Lung (tissue), 12 donors: ENCODE results near the gene TNIP2. TPM values are rescaled to one million over a fixed set of nuclear protein-coding genes. Genes with fewer than 3 reads are reported as not detected.
A peak's percentile ranks its signal among the peaks of the same experiment; 100 is the strongest.

Experiments
- ATAC-seq: fragments of 200-7000 bp; cut with Tn5 transposase; one replicate; pipeline ENCODE4 v1.9.1; 2020; ENCODE audit warnings: moderate number of reproducible peaks; ENCODE audit not compliant: insufficient read depth, low FRiP score
- DNase-seq, 3 donors: peaks; one replicate each; pipeline ENCODE4 v3.0.0-alpha.2; 2013 to 2017
- H3K27ac ChIP-seq, 2 donors: one replicate each; pipeline ENCODE4 v1.5.1; 2013; ENCODE audit warnings: mild to moderate bottlenecking in 2 of 2, moderate library complexity in 2 of 2, control low read depth in 1 of 2, inconsistent platforms in 1 of 2, low read depth in 1 of 2, low read length in 1 of 2
- H3K27me3 ChIP-seq, 3 donors: one replicate each; pipeline ENCODE4 v1.5.1; 2013; ENCODE audit warnings: low read length in 2 of 3; ENCODE audit not compliant: control insufficient read depth in 3 of 3, insufficient read depth in 3 of 3
- H3K36me3 ChIP-seq, 4 donors: one replicate each; pipeline ENCODE4 v1.5.1; 2013; ENCODE audit warnings: low read length in 4 of 4, mild to moderate bottlenecking in 1 of 4, moderate library complexity in 1 of 4; ENCODE audit not compliant: control insufficient read depth in 4 of 4, insufficient read depth in 4 of 4
- H3K4me1 ChIP-seq, 5 donors: one replicate each; pipeline ENCODE4 v1.5.1; 2013; ENCODE audit warnings: low read length in 5 of 5, mild to moderate bottlenecking in 2 of 5, moderate library complexity in 1 of 5; ENCODE audit not compliant: control insufficient read depth in 5 of 5, insufficient read depth in 5 of 5
- H3K4me3 ChIP-seq: one replicate; pipeline ENCODE4 v1.5.1; 2013; ENCODE audit warnings: mild to moderate bottlenecking, control low read depth, moderate library complexity
- H3K9ac ChIP-seq, 2 donors: one replicate each; pipeline ENCODE4 v1.5.1; 2013; ENCODE audit warnings: low read length in 2 of 2, control low read depth in 1 of 2; ENCODE audit not compliant: insufficient read depth in 1 of 2
- H3K9me3 ChIP-seq, 4 donors: one replicate each; pipeline ENCODE4 v1.5.1; 2013; ENCODE audit warnings: low read length in 3 of 4, mild to moderate bottlenecking in 1 of 4, moderate library complexity in 1 of 4; ENCODE audit not compliant: control insufficient read depth in 4 of 4, insufficient read depth in 3 of 4
- CTCF ChIP-seq: IDR thresholded peaks from 2 replicates; pipeline ENCODE4 v1.5.1; 2012; ENCODE audit warnings: mild to moderate bottlenecking; ENCODE audit errors: control extremely low read depth, extremely low read depth
- WGBS, 2 donors: extraction: QIAGEN DNeasy Blood & Tissue Kit; methylation state at CpG; one replicate each; pipeline ENCODE4 v1.1.7; 2013; 5-methylcytosine and 5-hydroxymethylcytosine counted together
- polyA plus RNA-seq, 2 donors: library from polyadenylated mRNA; stranded (reverse); fragments of 200-250 nt; gene quantifications; one replicate each; pipeline ENCODE4 v1.2.1, GENCODE V29; 2013
- total RNA-seq, 2 donors: library from RNA; depleted of rRNA in 1 of 2; stranded (reverse); fragments of >200 nt in 1 of 2; gene quantifications; one replicate each; pipeline ENCODE4 v1.2.1, GENCODE V29; 2014 to 2021
- donor health status: control.
- donor health status: control.
- donor health status: Bipolar disorder and iron deficiency.
- donor health status: healthy.
- donor health status: DM: yes; HTN: yes; CAD: no.

The TNIP2 gene
- total and polyA plus RNA-seq, 4 donors = 30.6 to 82.8 (median 43.8) TPM

DNA sequence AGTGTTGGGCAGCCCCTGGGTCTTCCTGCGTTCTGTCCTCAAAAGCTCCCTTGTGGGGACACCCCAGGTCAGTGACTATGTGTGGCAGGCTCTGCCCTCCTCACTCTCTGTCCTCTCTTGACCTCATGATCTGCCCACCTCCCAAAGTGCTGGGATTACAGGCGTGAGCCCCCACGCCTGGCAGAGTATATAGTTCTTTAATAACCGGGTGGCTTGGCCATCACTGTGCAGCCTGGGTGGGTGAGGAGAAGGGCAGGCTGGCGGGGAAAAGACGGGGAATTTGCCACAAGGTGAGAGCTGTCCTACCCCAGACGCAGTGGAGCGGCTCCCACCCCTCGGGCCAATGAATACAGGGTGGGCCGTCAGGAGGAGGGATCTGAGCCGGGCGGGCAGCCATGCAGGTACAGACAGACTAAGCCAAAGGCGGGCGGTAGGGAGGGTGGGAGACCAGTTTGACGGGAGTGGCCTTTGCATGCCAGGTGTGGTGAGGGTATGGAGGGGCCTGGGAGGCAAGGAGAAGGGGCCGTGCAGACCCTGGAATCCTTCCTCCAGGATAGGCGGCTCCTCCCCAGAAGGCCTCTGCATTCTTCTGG, 39.3 kb upstream of the TNIP2 start:
- TF ChIP-seq CTCF = no peak
- Histone ChIP-seq H3K9ac (no peak overlapping the region), H3K4me1 (peaks cover 10 to 67% (median 44%) of the 10 kb centered on the region in 5 donors), H3K36me3 (peaks cover 0 to 2% (median 0%) of the 10 kb centered on the region in 4 donors), H3K27me3 (no peaks in the 10 kb centered on the region), H3K4me3 (no peak overlapping the region), H3K27ac (peak overlapping the region in 1 of 2 donors; percentile 74), H3K9me3 (no peaks in the 10 kb centered on the region)
- ATAC-seq = no peak
- peak in 1 of 3 donors; percentile 10 for DNase-seq
- WGBS, 2 donors = 90 to 94% methylated on average over 17 of the region's 17 CpGs

- H3K36me3 ChIP-seq = peaks cover 0 to 2% (median 0%) of the 10 kb centered on the region in 4 donors
- 40 to 45% methylated on average over 11 of the region's 11 CpGs for WGBS, 2 donors
- no peak overlapping the region for H3K9ac ChIP-seq
- peak overlapping the region; percentile 29 to 74 for H3K27ac ChIP-seq
- ATAC-seq = no peak
- peak in 2 of 3 donors; percentile 40 to 74 for DNase-seq
- H3K4me1 ChIP-seq = peaks cover 10 to 65% (median 37%) of the 10 kb centered on the region in 5 donors
- H3K4me3 ChIP-seq = no peak overlapping the region
- no peaks in the 10 kb centered on the region for H3K9me3 ChIP-seq
- no peak for TF ChIP-seq CTCF
- no peaks in the 10 kb centered on the region for H3K27me3 ChIP-seq
These were observed 38.6 kb upstream of the TNIP2 start for GRCh38 chr4:2794486-2795299.

GRCh38 chr4:2793586-2794485, 37.7 kb upstream of the TNIP2 start:
- 11 to 18% methylated on average over 34 of the region's 34 CpGs for WGBS, 2 donors
- no peak for TF ChIP-seq CTCF
- H3K9ac ChIP-seq = peak overlapping the region in 1 of 2 donors; percentile 19
- no peaks in the 10 kb centered on the region for H3K9me3 ChIP-seq
- H3K27me3 ChIP-seq = no peaks in the 10 kb centered on the region
- no peak for DNase-seq
- H3K4me3 ChIP-seq = peak overlapping the region; percentile 50
- ATAC-seq = peak; percentile 16
- H3K4me1 ChIP-seq = peaks cover 7 to 58% (median 30%) of the 10 kb centered on the region in 5 donors
- H3K36me3 ChIP-seq = peaks cover 0 to 2% (median 0%) of the 10 kb centered on the region in 4 donors
- H3K27ac ChIP-seq = peak overlapping the region; percentile 74 to 79
